ENCODE measurements around the gene PPARA. TPM values are rescaled to one million over a fixed set of nuclear protein-coding genes. Genes with fewer than 3 reads are reported as not detected.

PPARA gene
- polyA plus RNA-seq, 3 donors, result 3.7 to 6.3 (median 4.9) TPM

DNA sequence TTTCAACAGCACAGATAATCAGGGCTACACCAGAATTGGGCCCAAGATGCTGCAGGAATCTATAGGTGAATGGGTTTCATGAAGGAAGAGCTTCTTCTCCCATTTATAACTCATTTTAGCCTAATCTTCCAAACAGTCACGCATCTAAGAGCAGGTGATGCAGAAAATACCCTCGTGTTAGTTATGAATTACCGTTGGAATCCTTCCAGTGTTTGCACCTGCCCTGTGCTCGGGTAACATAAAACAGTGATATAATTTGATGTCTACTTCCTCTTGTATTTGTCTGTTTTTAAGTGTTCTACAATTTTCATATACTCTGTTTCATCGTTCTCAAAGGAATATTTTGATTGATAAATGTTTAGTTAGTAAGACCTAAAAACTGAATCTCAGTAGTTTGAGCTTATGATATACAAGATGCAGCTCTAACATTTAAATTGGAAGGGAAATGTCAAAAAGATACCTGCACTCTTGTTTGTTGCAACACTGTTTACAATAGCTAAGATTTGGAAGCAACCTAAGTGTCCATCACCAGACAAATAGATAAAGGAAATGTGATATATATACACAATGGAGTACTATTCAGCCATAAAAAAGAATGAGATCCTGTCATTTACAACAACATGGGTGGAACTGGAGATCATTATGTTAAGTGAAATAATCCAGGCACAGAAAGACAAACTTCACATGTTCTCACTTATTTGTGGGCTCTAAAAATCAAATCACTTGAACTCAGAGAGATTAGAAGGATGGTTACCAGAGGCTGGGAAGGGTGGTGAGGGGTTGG lies 42.1 kb downstream of the PPARA start:
- no peak overlapping the region for H3K4me2 ChIP-seq (replicated peaks; ENCODE audit: extremely low read depth, low read length, poor library complexity, severe bottlenecking)
- peaks cover 13% of the 10 kb centered on the region for H3K4me1 Mint-ChIP-seq
- no peak overlapping the region for H3K27ac Mint-ChIP-seq
- no peak overlapping the region for H3K4me3 ChIP-seq (replicated peaks in 1 of 3; ENCODE audit: low read depth in 2 of 3, low read length in 3 of 3)
- H3K9me3 ChIP-seq (replicated peaks in 1 of 2; ENCODE audit: control insufficient read depth in 1 of 2, insufficient read depth in 1 of 2, low read length in 2 of 2), result no peaks in the 10 kb centered on the region
- H3K9me3 Mint-ChIP-seq, result no peaks in the 10 kb centered on the region
- DNase-seq, result no peak
- H3K36me3 Mint-ChIP-seq, result peaks cover 12 to 19% of the 10 kb centered on the region in 2 donors
- peaks cover 0 to 10% of the 10 kb centered on the region in 2 donors for H3K36me3 ChIP-seq (replicated peaks in 1 of 2; ENCODE audit: control insufficient read depth in 1 of 2, insufficient read depth in 2 of 2, low read length in 2 of 2)
- H3K27ac ChIP-seq (ENCODE audit: low read depth in 1 of 2, low read length in 2 of 2), result no peak overlapping the region
- no peak overlapping the region for H2AFZ ChIP-seq (ENCODE audit: insufficient read depth, low read depth, low read length, poor library complexity, severe bottlenecking)
- peaks cover 7 to 9% of the 10 kb centered on the region in 2 donors for H3K4me1 ChIP-seq (ENCODE audit: control insufficient read depth in 1 of 2, insufficient read depth in 2 of 2, low read length in 2 of 2)
- H3K27me3 Mint-ChIP-seq (ENCODE audit: low read depth in 3 of 3), result peaks cover 0 to 8% (median 2%) of the 10 kb centered on the region in 3 donors
- H3K4me3 Mint-ChIP-seq, result no peak overlapping the region
- H3K79me2 ChIP-seq (ENCODE audit: insufficient read depth, low read length), result no peaks in the 10 kb centered on the region
- no peaks in the 10 kb centered on the region for H3K27me3 ChIP-seq (ENCODE audit: control insufficient read depth in 2 of 2, insufficient read depth in 2 of 2, low read length in 2 of 2)
- WGBS (ENCODE audit: insufficient coverage), result no CpG with 5 or more reads among the region's 5 CpGs
- intact Hi-C loops (cut with micrococcal nuclease), result no loop called here
- no peak overlapping the region for H3K9ac ChIP-seq (ENCODE audit: insufficient read depth, low read length, poor library complexity, severe bottlenecking)
- TF ChIP-seq, protein P1, sequence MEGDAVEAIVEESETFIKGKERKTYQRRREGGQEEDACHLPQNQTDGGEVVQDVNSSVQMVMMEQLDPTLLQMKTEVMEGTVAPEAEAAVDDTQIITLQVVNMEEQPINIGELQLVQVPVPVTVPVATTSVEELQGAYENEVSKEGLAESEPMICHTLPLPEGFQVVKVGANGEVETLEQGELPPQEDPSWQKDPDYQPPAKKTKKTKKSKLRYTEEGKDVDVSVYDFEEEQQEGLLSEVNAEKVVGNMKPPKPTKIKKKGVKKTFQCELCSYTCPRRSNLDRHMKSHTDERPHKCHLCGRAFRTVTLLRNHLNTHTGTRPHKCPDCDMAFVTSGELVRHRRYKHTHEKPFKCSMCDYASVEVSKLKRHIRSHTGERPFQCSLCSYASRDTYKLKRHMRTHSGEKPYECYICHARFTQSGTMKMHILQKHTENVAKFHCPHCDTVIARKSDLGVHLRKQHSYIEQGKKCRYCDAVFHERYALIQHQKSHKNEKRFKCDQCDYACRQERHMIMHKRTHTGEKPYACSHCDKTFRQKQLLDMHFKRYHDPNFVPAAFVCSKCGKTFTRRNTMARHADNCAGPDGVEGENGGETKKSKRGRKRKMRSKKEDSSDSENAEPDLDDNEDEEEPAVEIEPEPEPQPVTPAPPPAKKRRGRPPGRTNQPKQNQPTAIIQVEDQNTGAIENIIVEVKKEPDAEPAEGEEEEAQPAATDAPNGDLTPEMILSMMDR (IDR thresholded peaks at IDR 0.05), result no peak
- H4K20me1 ChIP-seq (ENCODE audit: insufficient read depth, low read length), result no peaks in the 10 kb centered on the region

DNA sequence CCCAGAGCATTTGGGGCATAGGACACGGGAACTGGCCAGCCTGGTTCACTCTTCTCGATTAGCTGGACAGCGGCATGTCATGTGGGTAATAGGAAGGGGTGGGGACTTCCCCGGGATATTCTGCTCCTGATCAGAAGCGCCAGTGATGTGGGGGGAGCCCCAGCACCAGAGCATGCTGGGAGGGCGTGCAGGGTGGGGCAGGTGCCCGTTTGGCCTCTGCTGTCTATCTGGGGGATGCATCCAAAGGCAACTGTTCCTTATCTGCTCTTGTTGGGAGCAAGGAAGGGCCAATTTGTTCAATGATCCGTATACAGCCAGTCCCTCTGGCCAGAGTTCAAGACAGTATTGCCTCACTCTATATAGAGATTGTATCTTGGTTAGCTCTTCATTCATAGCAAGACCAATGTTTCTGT lies 43.6 kb downstream of the PPARA start:
- TF ChIP-seq, protein P1 (IDR thresholded peaks at IDR 0.05), result no peak

More for the DNA sequence above, 43.6 kb downstream of the PPARA start:
- Histone ChIP-seq H3K9ac (ENCODE audit: insufficient read depth, low read length, poor library complexity, severe bottlenecking) (no peak overlapping the region), H3K9me3 (replicated peaks in 1 of 2; ENCODE audit: control insufficient read depth in 1 of 2, insufficient read depth in 1 of 2, low read length in 2 of 2) (no peaks in the 10 kb centered on the region), H3K4me1 (ENCODE audit: control insufficient read depth in 1 of 2, insufficient read depth in 2 of 2, low read length in 2 of 2) (peaks cover 7 to 9% of the 10 kb centered on the region in 2 donors), H3K36me3 (replicated peaks in 1 of 2; ENCODE audit: control insufficient read depth in 1 of 2, insufficient read depth in 2 of 2, low read length in 2 of 2) (peaks cover 2 to 8% of the 10 kb centered on the region in 2 donors), H3K79me2 (ENCODE audit: insufficient read depth, low read length) (no peaks in the 10 kb centered on the region), H3K4me3 (replicated peaks in 1 of 3; ENCODE audit: low read depth in 2 of 3, low read length in 3 of 3) (no peak overlapping the region), H4K20me1 (ENCODE audit: insufficient read depth, low read length) (no peaks in the 10 kb centered on the region), H3K27ac (ENCODE audit: low read depth in 1 of 2, low read length in 2 of 2) (no peak overlapping the region), H3K4me2 (replicated peaks; ENCODE audit: extremely low read depth, low read length, poor library complexity, severe bottlenecking) (no peak overlapping the region), H2AFZ (ENCODE audit: insufficient read depth, low read depth, low read length, poor library complexity, severe bottlenecking) (no peak overlapping the region), H3K27me3 (ENCODE audit: control insufficient read depth in 2 of 2, insufficient read depth in 2 of 2, low read length in 2 of 2) (no peaks in the 10 kb centered on the region)
- no peak overlapping the region for H3K27ac Mint-ChIP-seq
- intact Hi-C loops (cut with micrococcal nuclease), result no loop called here
- no peaks in the 10 kb centered on the region for H3K9me3 Mint-ChIP-seq
- H3K4me1 Mint-ChIP-seq, result peaks cover 13% of the 10 kb centered on the region
- H3K4me3 Mint-ChIP-seq, result no peak overlapping the region
- H3K36me3 Mint-ChIP-seq, result peaks cover 15 to 19% of the 10 kb centered on the region in 2 donors
- no peak for DNase-seq
- peaks cover 0 to 7% (median 2%) of the 10 kb centered on the region in 3 donors for H3K27me3 Mint-ChIP-seq (ENCODE audit: low read depth in 3 of 3)
- 100% methylated on average over 4 of the region's 8 CpGs for WGBS (ENCODE audit: insufficient coverage)
